ENCODE data around the gene AP1S1.
"Not testable (repeated sequence)": the region's sequence is repeated elsewhere in the genome, so short reads cannot be mapped to it uniquely, and the experiment has no call there.

The AP1S1 gene

GRCh38 chr7:101128040-101128834 lies 26.0 kb upstream of the AP1S1 start:
- DNase-seq (ENCODE audit: low read depth in 1 of 2, low spot score in 1 of 2) = no peak
- in situ Hi-C loops (cut with HindIII; ENCODE audit: low pct_unique_long_range_greater_than_20kb, low sequenced_read_pairs) = no loop called here

GRCh38 chr7:101129603-101130117 lies 24.6 kb upstream of the AP1S1 start:
- no peak for DNase-seq (ENCODE audit: low read depth in 1 of 2, low spot score in 1 of 2)

More at GRCh38 chr7:101128040-101128834, 26.0 kb upstream of the AP1S1 start:
- TF ChIP-seq JUND (IDR thresholded peaks at IDR 0.05; ENCODE audit: low read depth) = no peak

DNA sequence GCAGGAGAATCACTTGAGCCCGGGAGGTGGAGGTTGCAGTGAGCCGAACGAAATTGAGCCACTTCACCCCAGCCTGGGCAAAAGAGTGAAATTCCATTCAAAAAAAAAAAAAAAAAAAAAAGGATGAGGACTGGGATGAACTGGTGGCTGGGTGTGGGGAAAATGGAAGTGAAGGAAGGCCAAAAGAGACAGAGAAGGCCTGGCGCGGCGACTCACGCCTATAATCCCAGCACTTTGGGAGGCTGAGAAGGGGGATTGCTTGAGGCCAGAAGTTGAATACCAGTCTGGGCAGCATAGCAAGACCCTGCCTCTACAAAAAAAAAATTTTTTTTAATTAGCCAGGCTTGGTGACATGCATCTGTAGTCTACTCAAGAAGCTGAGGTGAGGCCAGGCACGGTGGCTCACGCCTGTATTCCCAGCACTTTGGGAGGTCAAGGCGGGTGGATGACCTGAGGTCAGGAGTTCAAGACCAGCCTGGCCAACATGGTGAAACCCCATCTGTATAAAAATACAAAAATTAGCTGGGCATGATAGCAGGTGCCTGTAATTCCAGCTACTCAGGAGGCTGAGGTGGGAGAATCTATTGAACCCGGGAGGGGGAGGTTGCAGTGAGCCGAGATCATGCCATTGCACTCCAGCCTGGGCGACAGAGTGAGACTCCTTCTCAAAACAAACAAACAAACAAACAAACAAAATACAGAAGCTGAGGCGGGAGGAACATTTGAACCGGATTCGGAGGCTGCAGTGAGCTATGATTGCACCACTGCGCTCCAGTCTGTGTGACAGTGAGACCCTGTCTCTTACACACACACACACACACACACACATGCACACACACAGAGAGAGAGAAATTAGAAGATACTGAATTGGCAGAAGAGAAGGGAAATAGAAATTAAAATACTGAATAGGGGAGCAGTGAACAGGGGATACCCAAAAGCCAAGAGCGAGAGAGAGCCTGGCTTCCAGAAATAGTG lies 21.4 kb upstream of the AP1S1 start:
- DNase-seq (ENCODE audit: low read depth in 1 of 2, low spot score in 1 of 2); in situ Hi-C loops (cut with HindIII; ENCODE audit: low pct_unique_long_range_greater_than_20kb, low sequenced_read_pairs): not testable (repeated sequence)

More at GRCh38 chr7:101129603-101130117, 24.6 kb upstream of the AP1S1 start:
- in situ Hi-C loops (cut with HindIII; ENCODE audit: low pct_unique_long_range_greater_than_20kb, low sequenced_read_pairs) = no loop called here
- TF ChIP-seq JUND (IDR thresholded peaks at IDR 0.05; ENCODE audit: low read depth) = no peak

DNA sequence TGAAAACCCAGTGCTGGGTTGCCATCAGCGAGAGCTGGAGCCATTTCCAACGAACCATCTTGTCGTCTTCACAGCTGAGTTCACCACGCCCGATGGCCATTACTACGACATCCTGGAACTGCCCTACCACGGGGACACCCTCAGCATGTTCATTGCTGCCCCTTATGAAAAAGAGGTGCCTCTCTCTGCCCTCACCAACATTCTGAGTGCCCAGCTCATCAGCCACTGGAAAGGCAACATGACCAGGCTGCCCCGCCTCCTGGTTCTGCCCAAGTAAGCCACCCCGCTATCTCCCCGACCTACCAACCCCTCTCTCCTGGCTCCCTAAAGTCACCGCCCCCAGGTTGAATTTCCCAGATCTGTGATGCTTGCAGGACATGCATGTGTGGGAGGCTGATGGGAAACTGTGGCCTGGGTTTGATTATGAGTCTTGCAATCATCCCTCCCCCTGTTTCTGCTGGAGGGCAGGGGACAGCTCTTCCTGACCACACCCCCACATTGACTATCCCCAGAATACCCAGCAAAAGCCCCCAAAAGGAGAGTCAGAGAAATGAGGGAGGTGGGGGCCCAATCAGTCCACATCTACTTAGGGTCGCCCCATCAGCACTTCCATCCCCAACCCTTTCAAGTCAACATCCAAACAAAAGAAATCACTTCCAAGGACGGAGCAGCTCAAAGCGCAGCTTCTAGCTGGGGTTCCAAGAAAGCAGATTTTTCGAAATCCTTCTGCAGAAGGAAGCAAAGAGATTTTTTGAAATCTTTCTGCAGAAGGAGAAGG lies 20.5 kb upstream of the AP1S1 start:
- in situ Hi-C loops (cut with HindIII; ENCODE audit: low pct_unique_long_range_greater_than_20kb, low sequenced_read_pairs) = no loop called here
- TF ChIP-seq JUND (IDR thresholded peaks at IDR 0.05; ENCODE audit: low read depth) = no peak
- DNase-seq (ENCODE audit: low read depth in 1 of 2, low spot score in 1 of 2) = no peak

DNA sequence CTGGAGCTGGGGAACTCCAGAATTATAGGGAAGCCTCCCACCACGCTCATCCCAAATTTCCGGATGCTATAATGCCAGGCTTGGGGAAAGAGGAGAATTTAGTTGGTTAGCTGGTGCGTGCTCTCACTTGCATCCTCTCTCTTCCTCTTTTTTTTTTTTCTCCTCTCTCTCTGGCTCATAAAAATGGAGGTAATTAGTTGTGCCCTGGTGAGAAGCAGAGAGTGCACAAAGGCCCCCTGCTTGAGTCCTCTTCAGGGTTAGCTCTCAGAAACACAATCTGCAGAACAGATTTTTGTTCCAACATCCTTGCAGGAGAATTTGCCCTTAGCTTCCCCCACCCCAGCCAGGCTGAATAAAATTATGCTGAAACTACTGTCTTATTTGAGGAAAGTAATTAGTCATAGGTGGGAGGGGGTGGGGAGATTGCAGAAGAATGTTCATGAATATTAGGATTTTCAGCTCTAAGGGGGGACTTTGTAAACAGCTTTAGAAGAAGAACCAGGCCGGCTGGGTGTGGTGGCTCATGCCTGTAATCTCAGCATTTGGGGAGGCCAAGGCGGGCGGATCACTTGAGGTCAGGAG lies 19.8 kb upstream of the AP1S1 start:
- no peak for TF ChIP-seq JUND (IDR thresholded peaks at IDR 0.05; ENCODE audit: low read depth)
- in situ Hi-C loops (cut with HindIII; ENCODE audit: low pct_unique_long_range_greater_than_20kb, low sequenced_read_pairs) = no loop called here
- no peak for DNase-seq (ENCODE audit: low read depth in 1 of 2, low spot score in 1 of 2)

GRCh38 chr7:101137651-101138212 lies 16.5 kb upstream of the AP1S1 start:
- in situ Hi-C loops (cut with HindIII; ENCODE audit: low pct_unique_long_range_greater_than_20kb, low sequenced_read_pairs) = no loop called here
- DNase-seq (ENCODE audit: low read depth in 1 of 2, low spot score in 1 of 2) = no peak
- no peak for TF ChIP-seq JUND (IDR thresholded peaks at IDR 0.05; ENCODE audit: low read depth)

GRCh38 chr7:101138213-101138870 lies 15.9 kb upstream of the AP1S1 start:
- TF ChIP-seq JUND (IDR thresholded peaks at IDR 0.05; ENCODE audit: low read depth) = no peak
- DNase-seq (ENCODE audit: low read depth in 1 of 2, low spot score in 1 of 2) = peak in 1 of 2 experiments; percentile 73
- in situ Hi-C loops (cut with HindIII; ENCODE audit: low pct_unique_long_range_greater_than_20kb, low sequenced_read_pairs) = no loop called here

- in situ Hi-C loops (cut with HindIII; ENCODE audit: low pct_unique_long_range_greater_than_20kb, low sequenced_read_pairs) = no loop called here
- no peak for TF ChIP-seq JUND (IDR thresholded peaks at IDR 0.05; ENCODE audit: low read depth)
- DNase-seq (ENCODE audit: low read depth in 1 of 2, low spot score in 1 of 2) = no peak
Measured at GRCh38 chr7:101140339-101140699, 14.0 kb upstream of the AP1S1 start.

- DNase-seq (ENCODE audit: low read depth in 1 of 2, low spot score in 1 of 2) = no peak
- in situ Hi-C loops (cut with HindIII; ENCODE audit: low pct_unique_long_range_greater_than_20kb, low sequenced_read_pairs) = no loop called here
- TF ChIP-seq JUND (IDR thresholded peaks at IDR 0.05; ENCODE audit: low read depth) = no peak
Measured at GRCh38 chr7:101140746-101141382, 13.4 kb upstream of the AP1S1 start.

- no peak for TF ChIP-seq JUND (IDR thresholded peaks at IDR 0.05; ENCODE audit: low read depth)
- in situ Hi-C loops (cut with HindIII; ENCODE audit: low pct_unique_long_range_greater_than_20kb, low sequenced_read_pairs) = no loop called here
- no peak for DNase-seq (ENCODE audit: low read depth in 1 of 2, low spot score in 1 of 2)
Measured at GRCh38 chr7:101151908-101152651, 2.2 kb upstream of the AP1S1 start.
